ENCODE measurements around the gene PRDM10. TPM values are rescaled to one million over a fixed set of nuclear protein-coding genes. Genes with fewer than 3 reads are reported as not detected.
"Not testable (repeated sequence)": the region's sequence is repeated elsewhere in the genome, so short reads cannot be mapped to it uniquely, and the experiment has no call there.

PRDM10 gene
- total RNA-seq, 1 donor from 2014 or later = 6.6 TPM

- intact Hi-C loops (cut with micrococcal nuclease) = no loop called here
- no peak for ATAC-seq
- no peak for DNase-seq
Observed at GRCh38 chr11:129928923-129929692, 73.5 kb downstream of the PRDM10 start.

- intact Hi-C loops (cut with micrococcal nuclease) = loop anchor here (5.0 kb wide), 1 partner anchor 210 kb away; no protein-coding TSS in a partner anchor
- DNase-seq (no peak), ATAC-seq (no peak)
Observed at GRCh38 chr11:129922674-129923073, 80.0 kb downstream of the PRDM10 start.

- no peak for DNase-seq
- intact Hi-C loops (cut with micrococcal nuclease) = no loop called here
Observed at GRCh38 chr11:129918361-129918760, 84.3 kb downstream of the PRDM10 start.

GRCh38 chr11:129917231-129917630, 85.4 kb downstream of the PRDM10 start:
- intact Hi-C loops (cut with micrococcal nuclease) = no loop called here
- ATAC-seq = no peak
- DNase-seq = no peak

More at GRCh38 chr11:129918361-129918760, 84.3 kb downstream of the PRDM10 start:
- ATAC-seq = no peak

- ATAC-seq = no peak
- no peak for DNase-seq
- intact Hi-C loops (cut with micrococcal nuclease) = no loop called here
Observed at GRCh38 chr11:129911298-129911697, 91.3 kb downstream of the PRDM10 start.

- ATAC-seq = no peak
- DNase-seq = no peak
- intact Hi-C loops (cut with micrococcal nuclease) = no loop called here
Observed at GRCh38 chr11:129910360-129910759, 92.3 kb downstream of the PRDM10 start.

- ATAC-seq (no peak), DNase-seq (no peak)
- intact Hi-C loops (cut with micrococcal nuclease) = no loop called here
Observed at GRCh38 chr11:129905402-129905801, 97.2 kb downstream of the PRDM10 start.

GRCh38 chr11:129896062-129896461, 106.6 kb downstream of the PRDM10 start:
- ATAC-seq = peak; percentile 7
- peak; percentile 41 for DNase-seq
- intact Hi-C loops (cut with micrococcal nuclease) = no loop called here

- peak; percentile 94 for DNase-seq
- ATAC-seq = peak; percentile 100
- intact Hi-C loops (cut with micrococcal nuclease) = no loop called here
Observed at GRCh38 chr11:129895126-129896041, 107.3 kb downstream of the PRDM10 start, which contains the start of gene NFRKB. Gene NFRKB, minus strand, starts transcription at chr11:129895578. Its CDS starts 2,729 bp downstream, at chr11:129892849.

GRCh38 chr11:129894278-129895125, 108.1 kb downstream of the PRDM10 start:
- intact Hi-C loops (cut with micrococcal nuclease) = no loop called here
- ATAC-seq (peak; percentile 19), DNase-seq (no peak)

GRCh38 chr11:129888451-129888850, 114.2 kb downstream of the PRDM10 start:
- DNase-seq (no peak), ATAC-seq (no peak)
- intact Hi-C loops (cut with micrococcal nuclease) = no loop called here

GRCh38 chr11:129885381-129885780, 117.3 kb downstream of the PRDM10 start:
- DNase-seq = no peak
- intact Hi-C loops (cut with micrococcal nuclease) = no loop called here
- ATAC-seq = no peak

GRCh38 chr11:129884581-129884980, 118.1 kb downstream of the PRDM10 start:
- no peak for DNase-seq
- intact Hi-C loops (cut with micrococcal nuclease) = no loop called here
- ATAC-seq = no peak

- intact Hi-C loops (cut with micrococcal nuclease) = no loop called here
- ATAC-seq = no peak
- no peak for DNase-seq
Observed at GRCh38 chr11:129881570-129882170, 121.0 kb downstream of the PRDM10 start.

GRCh38 chr11:129880311-129880710, 122.3 kb downstream of the PRDM10 start:
- intact Hi-C loops (cut with micrococcal nuclease) = no loop called here
- ATAC-seq (no peak), DNase-seq (no peak)

- ATAC-seq (peak; percentile 58), DNase-seq (no peak)
- intact Hi-C loops (cut with micrococcal nuclease) = no loop called here
Observed at GRCh38 chr11:129871914-129872313, 130.7 kb downstream of the PRDM10 start.

- ATAC-seq; DNase-seq; intact Hi-C loops (cut with micrococcal nuclease): not testable (repeated sequence)
Observed at GRCh38 chr11:129868626-129869025, 134.0 kb downstream of the PRDM10 start.

GRCh38 chr11:129866311-129866710, 136.3 kb downstream of the PRDM10 start:
- peak; percentile 53 for ATAC-seq
- intact Hi-C loops (cut with micrococcal nuclease) = no loop called here
- no peak for DNase-seq

GRCh38 chr11:129865701-129866100, 136.9 kb downstream of the PRDM10 start:
- ATAC-seq (no peak), DNase-seq (no peak)
- intact Hi-C loops (cut with micrococcal nuclease) = no loop called here

Measured in left ventricle myocardium superior (tissue), 1 donor.